NCI-H2227 treated with DMSO at 0.1 percent for 48 hours (cell line): ENCODE data around the gene CYP24A1.

ENCODE experiments used
- DNase-seq: peaks from one replicate; lab custom pipeline; 2025; lab: John Stamatoyannopoulos, UW

Gene CYP24A1

DNA sequence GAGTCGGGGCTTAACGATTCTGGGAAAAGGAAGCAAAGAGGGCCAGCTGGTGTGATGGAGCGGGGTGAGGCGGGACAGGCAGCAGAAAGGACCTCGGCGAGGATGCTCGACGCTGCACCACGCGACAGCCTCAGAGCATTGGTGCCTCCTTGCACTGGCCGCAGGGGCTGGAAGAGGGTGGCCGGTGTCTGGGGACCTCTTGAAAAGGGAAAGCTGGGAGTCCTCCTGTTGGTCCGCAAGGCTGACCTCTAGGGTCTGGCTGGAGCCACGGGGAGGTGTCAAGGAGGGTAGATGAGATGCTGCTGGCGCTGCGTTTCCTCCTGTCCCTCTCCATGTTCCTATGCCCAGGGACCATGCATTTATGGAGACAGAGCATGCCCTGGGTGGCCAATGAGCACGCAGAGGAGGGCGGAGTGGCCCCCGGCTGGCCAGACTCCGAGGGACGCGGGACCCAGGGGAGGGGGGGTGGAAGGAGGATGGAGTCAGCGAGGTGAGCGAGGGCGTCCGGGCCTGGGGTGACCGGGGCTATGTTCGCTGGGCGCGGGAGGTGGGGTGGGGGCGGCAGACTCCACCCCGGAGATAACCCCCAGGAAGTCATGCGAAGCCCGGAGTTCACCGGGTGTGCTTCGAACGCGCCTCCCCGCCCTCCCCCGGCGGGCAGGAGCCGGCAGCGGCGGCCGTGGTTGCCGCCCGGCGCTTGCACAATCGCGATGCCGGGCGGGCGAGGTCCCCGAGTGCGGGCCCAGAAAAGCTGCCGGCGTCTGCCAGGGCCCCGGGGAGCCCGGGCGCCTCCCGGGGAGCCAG lies at the start of gene CYP24A1:
CYP24A1 (minus strand) TSS at position 334 of the 804 bp plus-strand sequence. CDS start 407 bp downstream, outside the sequence.
- DNase-seq, result no peak

DNA sequence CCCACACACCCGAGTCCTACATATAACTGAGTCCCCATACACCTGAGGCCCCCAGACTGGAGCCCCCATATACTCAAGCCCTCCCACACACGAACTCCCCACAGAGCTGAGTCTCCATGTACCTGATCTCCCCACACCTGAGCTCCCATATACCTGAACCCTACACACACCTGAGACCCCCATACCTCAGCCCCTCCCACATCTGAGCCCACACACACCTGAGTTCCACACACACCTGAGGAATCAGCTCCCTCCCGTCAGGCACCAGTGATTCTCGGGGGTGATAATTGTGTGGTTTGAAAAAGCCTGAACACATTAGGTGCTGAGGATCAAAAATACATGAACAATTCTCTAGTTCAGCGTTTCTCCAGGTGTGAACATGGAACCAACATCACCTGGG lies 49.5 kb upstream of the CYP24A1 start:
- no peak for DNase-seq

DNA sequence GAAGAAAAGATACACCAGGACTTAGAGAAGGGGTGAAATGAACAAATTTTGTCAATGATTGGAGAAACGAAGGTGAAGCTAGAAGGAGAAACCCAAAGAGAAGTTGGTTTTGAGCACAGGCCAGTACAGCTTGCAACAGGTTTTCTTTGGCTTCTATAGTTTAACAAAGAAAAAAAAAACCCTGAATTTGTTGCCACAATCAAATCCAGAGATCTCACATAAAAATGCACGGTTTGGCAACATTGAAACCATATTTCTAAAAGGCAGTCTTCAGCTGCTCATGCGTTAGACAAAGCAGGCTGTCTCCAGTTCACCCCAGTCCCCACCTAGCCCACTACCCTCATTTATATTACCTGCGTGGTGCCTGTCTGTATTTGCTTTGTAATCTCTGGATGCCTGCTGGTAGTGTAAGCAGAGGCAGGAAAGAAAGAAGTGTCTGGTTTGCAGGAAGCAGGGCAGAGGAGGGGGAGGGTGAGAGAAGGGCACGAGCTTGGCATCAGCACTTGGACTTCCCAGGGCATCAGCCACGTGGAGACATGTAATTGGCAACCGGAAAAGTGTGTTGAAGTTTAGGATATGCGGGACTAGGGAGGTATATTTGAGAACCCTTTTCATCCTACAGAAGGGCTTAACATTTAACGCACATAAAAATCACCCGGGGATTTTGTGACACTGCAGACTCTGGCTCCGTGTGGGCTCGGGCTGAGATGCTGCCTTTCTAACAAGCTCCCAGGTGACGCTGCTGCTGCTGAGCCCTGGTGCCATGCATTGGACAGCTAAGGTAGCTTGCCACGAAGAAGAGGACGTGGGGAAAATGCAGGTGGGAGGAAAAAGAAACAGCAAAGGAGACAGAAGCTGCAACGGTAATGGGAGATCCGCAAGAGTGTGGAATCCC lies 48.5 kb upstream of the CYP24A1 start:
- DNase-seq, result no peak

- no peak for DNase-seq
These were observed 47.6 kb upstream of the CYP24A1 start for GRCh38 chr20:54221353-54221752.

DNA sequence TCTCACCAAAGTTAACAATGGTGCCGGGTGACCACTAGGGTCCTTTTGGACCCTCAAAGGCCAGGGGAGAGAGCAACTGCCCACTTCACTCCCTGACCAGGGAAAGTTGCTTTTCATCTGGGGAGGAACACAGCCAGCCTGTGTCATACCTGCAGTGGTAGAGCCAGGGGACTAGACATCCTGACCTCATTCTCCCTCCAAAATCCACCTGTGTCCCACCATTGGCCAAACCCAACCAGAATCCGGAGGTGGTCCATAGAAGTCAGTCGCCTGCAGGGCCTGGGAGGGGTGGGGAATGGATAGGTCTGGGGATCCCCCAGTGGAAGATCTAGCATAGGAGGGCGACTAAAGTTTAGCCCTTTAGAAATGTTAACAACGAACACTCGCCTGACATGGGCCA lies 46.9 kb upstream of the CYP24A1 start:
- DNase-seq, result no peak

DNA sequence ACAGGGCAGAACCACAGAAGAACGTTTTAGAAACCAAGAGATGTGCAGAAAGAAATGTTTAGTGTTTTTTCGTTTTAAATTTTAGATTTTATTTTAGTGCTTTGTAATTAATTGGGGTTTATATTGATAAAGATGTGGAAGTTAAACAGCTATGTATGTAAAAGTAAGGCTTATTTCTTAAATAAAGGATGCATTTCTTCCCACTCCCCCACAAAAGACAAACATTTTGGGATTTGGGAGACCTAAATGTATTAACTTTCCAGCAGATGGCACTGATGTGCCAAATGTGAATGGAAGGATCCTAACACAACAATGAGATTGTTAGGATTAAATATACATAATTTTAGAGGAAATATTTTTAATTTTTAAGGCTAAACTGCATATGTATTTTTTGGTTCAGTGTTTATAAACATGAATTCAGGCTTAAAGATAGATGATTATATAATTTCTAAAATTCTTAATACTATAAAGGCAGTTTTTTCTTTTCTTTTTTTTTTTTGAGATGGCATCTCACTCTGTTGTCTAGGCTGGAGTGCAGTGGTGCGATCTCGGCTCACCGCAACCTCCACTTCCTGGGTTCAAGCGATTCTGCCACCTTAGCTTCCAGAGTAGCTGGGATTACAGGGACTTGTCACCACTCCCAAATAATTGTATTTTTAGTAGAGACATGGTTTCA lies 46.1 kb upstream of the CYP24A1 start:
- no peak for DNase-seq

DNA sequence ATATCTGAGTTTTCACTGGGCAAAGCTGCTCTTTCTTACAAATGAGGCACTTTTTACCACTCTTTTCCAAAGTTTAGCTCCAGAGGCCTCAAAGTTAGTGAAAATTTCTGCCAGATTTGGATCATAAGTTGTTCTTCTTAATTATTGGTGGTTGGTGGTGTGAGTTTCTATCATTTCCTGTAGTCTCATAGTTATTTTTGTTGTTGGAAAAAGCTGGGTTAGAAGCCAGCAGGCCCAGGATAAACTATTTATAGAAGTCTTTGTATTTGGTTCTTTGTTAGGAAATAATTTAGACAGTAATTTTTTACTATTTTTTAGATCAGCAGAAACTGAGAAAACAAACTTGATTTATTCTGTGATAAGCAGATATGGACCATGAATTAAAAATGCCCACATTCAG lies 44.7 kb upstream of the CYP24A1 start:
- no peak for DNase-seq

GRCh38 chr20:54217762-54218161 lies 44.0 kb upstream of the CYP24A1 start:
- DNase-seq, result no peak

- DNase-seq, result no peak
These were observed 41.5 kb upstream of the CYP24A1 start for GRCh38 chr20:54215157-54215789.

- DNase-seq, result no peak
These were observed 40.8 kb upstream of the CYP24A1 start for GRCh38 chr20:54214566-54214965.

DNA sequence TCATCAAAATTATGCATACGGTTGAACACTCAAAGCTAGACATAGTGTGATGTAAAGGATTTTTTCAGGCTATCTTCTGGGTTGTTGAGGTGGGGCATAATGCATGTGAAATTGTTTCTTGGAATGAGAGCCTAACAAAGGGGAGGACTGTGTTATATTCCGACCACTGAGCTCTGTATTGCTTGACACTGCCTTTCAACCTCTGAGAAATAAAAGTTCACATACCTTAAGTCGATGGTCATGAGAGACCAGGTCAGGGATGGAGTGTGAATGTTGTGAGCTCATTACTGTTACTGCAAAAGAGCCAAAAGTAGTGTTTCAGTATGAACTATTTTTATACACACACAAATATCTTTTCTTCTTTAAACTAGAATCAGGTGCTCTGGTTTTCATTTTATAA lies 39.1 kb upstream of the CYP24A1 start:
- no peak for DNase-seq

DNA sequence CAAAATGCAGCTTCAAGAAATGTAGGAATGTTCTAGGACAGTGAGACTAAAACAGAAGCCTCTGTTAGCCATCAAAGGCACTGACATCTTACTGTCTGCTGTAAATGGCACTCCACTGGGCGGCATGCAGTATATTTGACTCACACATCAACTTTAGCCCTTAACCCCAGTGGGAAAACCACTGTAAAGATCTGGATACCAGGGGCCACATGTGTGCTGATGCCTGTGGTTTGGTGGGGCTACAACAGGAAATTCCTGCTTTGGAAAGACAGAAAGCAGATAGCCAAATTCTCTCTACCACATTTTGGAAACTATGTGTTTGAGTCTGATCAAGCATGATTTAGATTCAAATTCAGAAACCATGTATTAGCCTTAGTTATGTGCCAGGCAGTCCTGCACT lies 38.4 kb upstream of the CYP24A1 start:
- DNase-seq, result no peak

- no peak for DNase-seq
These were observed 35.5 kb upstream of the CYP24A1 start for GRCh38 chr20:54209216-54209813.

DNA sequence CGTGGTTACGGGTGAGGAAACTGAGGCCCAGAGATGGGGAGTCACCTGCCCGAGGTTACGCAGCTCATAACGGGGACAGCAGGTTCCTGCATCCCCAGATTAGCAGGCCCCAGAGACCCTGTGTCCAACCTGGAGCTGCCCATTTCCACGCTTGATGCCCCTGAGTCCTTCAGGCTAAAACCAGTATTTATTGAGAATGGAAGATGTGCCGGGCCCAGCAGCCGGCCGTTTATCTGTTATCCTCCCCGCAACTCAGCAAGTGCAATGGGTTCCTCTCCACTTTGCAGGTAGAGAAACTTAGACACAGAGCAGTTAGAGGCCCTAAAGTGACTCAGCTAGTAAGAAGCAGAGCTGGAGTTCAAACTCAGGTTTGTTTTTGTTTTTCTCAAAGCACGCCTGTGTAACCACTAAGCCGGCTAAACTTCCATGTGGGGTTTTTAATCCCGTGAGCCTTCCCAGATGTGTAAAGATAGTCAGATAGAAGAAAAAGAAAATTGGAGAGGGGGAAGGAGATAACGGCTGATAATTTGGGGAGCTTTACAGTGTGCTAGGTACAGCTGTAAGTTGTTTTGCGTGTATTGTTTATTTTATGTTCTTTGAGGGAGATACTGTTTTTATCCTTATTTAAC lies 34.9 kb upstream of the CYP24A1 start:
- DNase-seq, result no peak

GRCh38 chr20:54207743-54208547 lies 34.2 kb upstream of the CYP24A1 start, which contains the start of gene PFDN4:
Gene PFDN4, plus strand, starts transcription at chr20:54208087. Its CDS starts 14 bp downstream, at chr20:54208101.
- peak; percentile 93 for DNase-seq

DNA sequence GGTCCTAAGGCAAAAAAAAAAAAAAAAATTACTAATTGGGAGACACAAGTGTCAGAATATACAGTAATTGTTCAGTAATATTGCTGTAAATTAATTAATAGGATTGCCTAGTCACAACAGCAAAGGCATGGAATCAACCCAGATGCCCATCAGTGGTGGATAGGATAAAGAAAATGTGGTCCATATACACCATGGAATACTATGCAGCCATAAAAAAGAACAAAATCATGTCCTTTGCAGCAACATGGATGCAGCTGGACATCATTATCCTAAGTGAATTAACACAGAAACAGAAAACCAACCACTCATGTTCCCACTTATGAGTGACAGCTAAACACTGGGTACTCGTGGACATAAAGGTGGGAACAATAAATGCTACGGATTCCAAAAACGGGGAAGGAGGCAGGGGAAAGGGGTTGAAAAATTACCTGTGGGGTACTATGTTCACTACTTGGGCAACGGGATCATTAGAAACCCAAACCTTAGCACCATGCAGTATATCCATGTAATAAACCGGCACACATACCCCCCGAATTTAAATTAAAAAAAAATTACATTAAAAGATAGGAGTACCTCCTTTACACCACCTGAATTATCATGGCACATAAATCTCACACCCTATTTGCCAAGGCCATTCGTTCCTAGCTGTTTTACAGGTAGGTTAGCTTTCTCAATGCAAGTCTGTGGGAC lies 33.4 kb upstream of the CYP24A1 start:
- no peak for DNase-seq

DNA sequence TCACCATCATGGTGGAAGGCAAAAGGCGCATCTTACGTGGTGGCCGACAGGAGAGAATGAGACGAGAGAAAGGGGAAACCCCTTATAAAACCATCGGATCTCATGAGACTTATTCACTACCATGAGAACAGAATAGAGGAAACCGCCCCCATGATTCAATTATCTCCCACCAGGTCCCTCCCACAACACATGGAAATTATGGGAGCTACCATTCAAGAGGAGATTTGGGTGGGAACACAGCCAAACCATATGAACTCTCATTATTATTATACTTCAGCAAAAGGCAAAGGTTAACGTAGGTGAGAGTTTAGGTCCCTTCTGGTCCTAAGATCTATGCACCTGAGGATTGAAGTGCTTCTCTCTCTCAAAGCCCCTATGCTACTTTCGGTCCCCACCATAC lies 31.7 kb upstream of the CYP24A1 start:
- DNase-seq, result no peak

- no peak for DNase-seq
These were observed 30.7 kb upstream of the CYP24A1 start for GRCh38 chr20:54204481-54204880.

DNA sequence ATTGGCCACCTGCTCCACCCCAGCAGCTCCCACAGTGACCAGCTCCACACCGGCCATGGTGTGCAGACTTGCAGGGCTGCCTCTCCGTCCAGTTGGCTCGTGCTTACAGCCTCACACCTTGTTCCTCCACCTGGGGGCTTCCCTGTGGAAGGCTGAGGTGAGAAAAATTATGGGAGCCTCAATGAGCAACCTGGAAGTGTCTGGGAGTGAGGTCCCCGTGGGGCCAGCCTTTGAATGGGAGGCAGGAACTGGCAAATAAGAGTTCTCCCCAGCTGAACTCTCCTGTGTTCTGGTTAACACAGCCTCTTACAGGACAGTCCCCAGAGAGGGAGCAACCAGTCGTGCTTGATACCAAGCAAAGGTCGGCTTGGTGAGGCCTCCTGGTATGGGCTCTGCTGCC lies 30.3 kb upstream of the CYP24A1 start:
- no peak for DNase-seq

DNA sequence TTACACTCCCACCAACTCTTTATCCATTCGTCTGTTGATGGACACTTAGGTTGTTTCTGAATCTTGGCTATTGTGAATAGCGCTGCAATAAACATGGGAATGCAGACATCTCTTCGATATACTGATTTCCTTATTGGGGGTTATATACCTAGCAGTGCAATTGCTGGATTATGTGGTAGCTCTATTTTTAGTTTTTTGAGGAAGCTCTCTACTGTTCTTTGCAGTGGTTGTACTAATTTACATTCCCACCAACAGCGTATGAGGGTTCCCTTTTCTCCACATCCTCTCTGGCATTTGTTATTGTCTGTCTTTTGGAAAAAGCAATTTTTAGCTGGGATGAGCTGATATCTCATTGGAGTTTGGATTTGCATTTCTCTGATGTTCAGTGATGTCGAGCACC lies 29.5 kb upstream of the CYP24A1 start:
- no peak for DNase-seq
